Fibroblast of lung (primary cell): ENCODE data around the gene ORM2. TPM values are rescaled to one million over a fixed set of nuclear protein-coding genes. Genes with fewer than 3 reads are reported as not detected.
A peak's percentile ranks its signal among the peaks of the same experiment; 100 is the strongest.

ENCODE experiments used
- DNase-seq, 2 donors: peaks; one replicate each; pipeline versions ENCODE4 v3.0.0 to v3.0.0-alpha.2; 2010; ENCODE audit warnings: low read depth in 2 of 2
- H2AFZ ChIP-seq: 2 replicates; pipeline ENCODE4 v1.5.1; 2012; ENCODE audit warnings: low read length, control low read depth, inconsistent platforms
- H3K27ac ChIP-seq: 2 replicates; pipeline ENCODE4 v1.5.1; 2011; ENCODE audit warnings: low read length, control low read depth; ENCODE audit not compliant: insufficient read depth
- H3K27me3 ChIP-seq: 2 replicates; pipeline ENCODE4 v1.5.1; 2011; ENCODE audit warnings: mild to moderate bottlenecking, low read length; ENCODE audit not compliant: control insufficient read depth, insufficient read depth
- H3K36me3 ChIP-seq: 2 replicates; pipeline ENCODE4 v1.5.1; 2011; ENCODE audit warnings: low read length; ENCODE audit not compliant: control insufficient read depth, insufficient read depth
- H3K4me1 ChIP-seq: 2 replicates; pipeline ENCODE4 v1.5.1; 2011; ENCODE audit warnings: low read length; ENCODE audit not compliant: control insufficient read depth, insufficient read depth; ENCODE audit errors: extremely low read depth
- H3K4me2 ChIP-seq: 2 replicates; pipeline ENCODE4 v1.5.1; 2011; ENCODE audit warnings: low read length, control low read depth; ENCODE audit not compliant: insufficient read depth; ENCODE audit errors: extremely low read depth
- H3K4me3 ChIP-seq, 4 experiments: fragments of 200-600 bp in 1 of 4; sonication (generic) in 1 of 4; replicated peaks in 1 of 4; 2 replicates each; pipeline ENCODE4 v1.5.1; 2011 to 2016; ENCODE audit warnings: low read length in 4 of 4, low read depth in 3 of 4, mild to moderate bottlenecking in 3 of 4, control low read depth in 2 of 4, inconsistent platforms in 1 of 4, mixed read lengths in 1 of 4; ENCODE audit not compliant: insufficient read depth in 1 of 4; ENCODE audit errors: control extremely low read depth in 1 of 4
- H3K79me2 ChIP-seq: 2 replicates; pipeline ENCODE4 v1.5.1; 2012; ENCODE audit warnings: mild to moderate bottlenecking, low read length, inconsistent platforms; ENCODE audit not compliant: control insufficient read depth, insufficient read depth
- H3K9ac ChIP-seq: 2 replicates; pipeline ENCODE4 v1.5.1; 2011; ENCODE audit warnings: mild to moderate bottlenecking, low read length, control low read depth; ENCODE audit not compliant: insufficient read depth
- H3K9me3 ChIP-seq: 2 replicates; pipeline ENCODE4 v1.5.1; 2012; ENCODE audit warnings: low read depth, low read length; ENCODE audit not compliant: control insufficient read depth, insufficient read depth
- H4K20me1 ChIP-seq: 2 replicates; pipeline ENCODE4 v1.5.1; 2011; ENCODE audit warnings: low read length; ENCODE audit not compliant: control insufficient read depth, insufficient read depth; ENCODE audit errors: extremely low read depth
- EZH2 ChIP-seq: IDR thresholded peaks from 2 replicates; pipeline ENCODE4 v1.5.1; 2012; ENCODE audit warnings: low read length, control low read depth, mild to moderate bottlenecking; ENCODE audit errors: missing control alignments
- polyA plus RNA-seq, 2 donors: library from polyadenylated mRNA; depleted of rRNA in 1 of 2; stranded (reverse) in 1 of 2; unstranded in 1 of 2; fragments of >200 nt; gene quantifications; 2 replicates each; pipeline ENCODE4 v1.2.1, GENCODE V29; 2011 to 2012; ENCODE audit warnings: missing spikeins in 1 of 2
- total RNA-seq: library from RNA; depleted of rRNA; stranded (reverse); fragments of >200 nt; gene quantifications from 2 replicates; pipeline ENCODE4 v1.2.1, GENCODE V29; 2014
- TF ChIP-seq, protein P1 (sequence below), 2 donors: IDR thresholded peaks in 1 of 2; conservative IDR thresholded peaks in 1 of 2; 1 replicate in 1 of 2; 2 replicates in 1 of 2; pipeline ENCODE4 v1.5.1; 2011 to 2012; ENCODE audit warnings: low read length in 2 of 2, control low read depth in 1 of 2, inconsistent platforms in 1 of 2, low read depth in 1 of 2, mild to moderate bottlenecking in 1 of 2

The ORM2 gene
- total and polyA plus RNA-seq, 2 donors (not counting 1 experiment from before 2014, with no cell fraction given), result not detected

DNA sequence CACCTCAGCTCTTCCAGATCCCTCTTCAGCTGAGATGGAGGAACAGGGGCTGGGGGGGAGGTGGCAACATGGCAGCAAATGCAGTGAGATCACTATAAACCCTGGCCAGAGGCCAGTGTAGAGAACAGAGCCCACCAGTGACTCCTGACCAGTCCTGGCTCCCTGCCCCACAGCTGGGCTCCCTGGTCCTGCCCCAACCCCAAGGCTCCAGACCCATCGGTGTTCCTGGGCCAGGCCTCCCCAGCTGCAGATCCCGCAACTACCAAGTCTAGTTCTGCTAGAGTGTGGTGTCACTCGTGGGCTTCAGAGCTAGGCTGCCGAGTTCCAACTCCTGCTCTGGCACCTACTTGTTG, 41.3 kb downstream of the ORM2 start:
- Histone ChIP-seq H2AFZ (no peak overlapping the region), H3K79me2 (no peaks in the 10 kb centered on the region), H3K4me3 (no peak overlapping the region), H4K20me1 (no peaks in the 10 kb centered on the region), H3K4me2 (no peak overlapping the region), H3K27me3 (no peaks in the 10 kb centered on the region), H3K27ac (no peak overlapping the region), H3K4me1 (peaks cover 14% of the 10 kb centered on the region), H3K9ac (no peak overlapping the region), H3K36me3 (peaks cover 8% of the 10 kb centered on the region), H3K9me3 (no peaks in the 10 kb centered on the region)
- no peak for TF ChIP-seq EZH2
- TF ChIP-seq, protein P1, sequence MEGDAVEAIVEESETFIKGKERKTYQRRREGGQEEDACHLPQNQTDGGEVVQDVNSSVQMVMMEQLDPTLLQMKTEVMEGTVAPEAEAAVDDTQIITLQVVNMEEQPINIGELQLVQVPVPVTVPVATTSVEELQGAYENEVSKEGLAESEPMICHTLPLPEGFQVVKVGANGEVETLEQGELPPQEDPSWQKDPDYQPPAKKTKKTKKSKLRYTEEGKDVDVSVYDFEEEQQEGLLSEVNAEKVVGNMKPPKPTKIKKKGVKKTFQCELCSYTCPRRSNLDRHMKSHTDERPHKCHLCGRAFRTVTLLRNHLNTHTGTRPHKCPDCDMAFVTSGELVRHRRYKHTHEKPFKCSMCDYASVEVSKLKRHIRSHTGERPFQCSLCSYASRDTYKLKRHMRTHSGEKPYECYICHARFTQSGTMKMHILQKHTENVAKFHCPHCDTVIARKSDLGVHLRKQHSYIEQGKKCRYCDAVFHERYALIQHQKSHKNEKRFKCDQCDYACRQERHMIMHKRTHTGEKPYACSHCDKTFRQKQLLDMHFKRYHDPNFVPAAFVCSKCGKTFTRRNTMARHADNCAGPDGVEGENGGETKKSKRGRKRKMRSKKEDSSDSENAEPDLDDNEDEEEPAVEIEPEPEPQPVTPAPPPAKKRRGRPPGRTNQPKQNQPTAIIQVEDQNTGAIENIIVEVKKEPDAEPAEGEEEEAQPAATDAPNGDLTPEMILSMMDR (conservative IDR thresholded peaks at IDR 0.05 in 1 of 2, IDR thresholded peaks at IDR 0.05 in 1 of 2; ENCODE audit: low read depth in 1 of 2, low read length in 2 of 2), result no peak
- no peak for DNase-seq

DNA sequence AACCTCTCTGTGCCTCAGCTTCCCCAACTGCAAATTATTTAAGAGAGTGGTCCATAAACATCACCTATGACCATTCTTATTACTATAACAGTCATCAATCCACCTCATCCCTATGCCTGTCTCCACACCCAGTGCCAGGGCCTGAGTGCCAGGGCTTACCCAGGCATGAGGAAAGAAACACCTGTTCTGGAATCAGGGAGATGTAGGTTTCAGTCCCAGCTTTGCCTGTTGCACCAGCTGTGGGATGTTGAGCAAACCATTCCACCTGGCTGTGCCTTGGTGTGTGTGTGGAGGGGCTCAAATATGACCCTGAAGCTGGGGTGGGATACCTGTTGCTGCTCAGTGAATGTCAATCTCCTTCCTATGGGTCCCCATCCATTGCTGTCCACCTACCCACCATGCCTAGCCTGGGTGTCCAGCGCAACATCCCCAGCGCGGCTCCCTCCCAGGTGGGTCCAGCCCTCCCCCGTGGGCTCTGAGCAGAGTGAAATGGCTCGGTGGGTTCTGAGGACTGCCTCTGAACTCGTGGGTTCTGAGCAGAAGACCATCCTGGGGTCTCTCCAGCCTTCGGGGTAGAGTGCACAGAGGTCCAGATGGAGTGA, 41.8 kb downstream of the ORM2 start:
- peaks cover 14% of the 10 kb centered on the region for H3K4me1 ChIP-seq
- no peak overlapping the region for H2AFZ ChIP-seq
- no peak overlapping the region for H3K4me2 ChIP-seq
- no peaks in the 10 kb centered on the region for H3K27me3 ChIP-seq
- H3K9ac ChIP-seq, result no peak overlapping the region
- H3K4me3 ChIP-seq, result no peak overlapping the region
- no peak for TF ChIP-seq EZH2
- TF ChIP-seq, protein P1 (conservative IDR thresholded peaks at IDR 0.05 in 1 of 2, IDR thresholded peaks at IDR 0.05 in 1 of 2; ENCODE audit: low read depth in 1 of 2, low read length in 2 of 2), result no peak
- no peak overlapping the region for H3K27ac ChIP-seq
- no peaks in the 10 kb centered on the region for H4K20me1 ChIP-seq
- peaks cover 8% of the 10 kb centered on the region for H3K36me3 ChIP-seq
- H3K79me2 ChIP-seq, result no peaks in the 10 kb centered on the region
- no peaks in the 10 kb centered on the region for H3K9me3 ChIP-seq
- no peak for DNase-seq

DNA sequence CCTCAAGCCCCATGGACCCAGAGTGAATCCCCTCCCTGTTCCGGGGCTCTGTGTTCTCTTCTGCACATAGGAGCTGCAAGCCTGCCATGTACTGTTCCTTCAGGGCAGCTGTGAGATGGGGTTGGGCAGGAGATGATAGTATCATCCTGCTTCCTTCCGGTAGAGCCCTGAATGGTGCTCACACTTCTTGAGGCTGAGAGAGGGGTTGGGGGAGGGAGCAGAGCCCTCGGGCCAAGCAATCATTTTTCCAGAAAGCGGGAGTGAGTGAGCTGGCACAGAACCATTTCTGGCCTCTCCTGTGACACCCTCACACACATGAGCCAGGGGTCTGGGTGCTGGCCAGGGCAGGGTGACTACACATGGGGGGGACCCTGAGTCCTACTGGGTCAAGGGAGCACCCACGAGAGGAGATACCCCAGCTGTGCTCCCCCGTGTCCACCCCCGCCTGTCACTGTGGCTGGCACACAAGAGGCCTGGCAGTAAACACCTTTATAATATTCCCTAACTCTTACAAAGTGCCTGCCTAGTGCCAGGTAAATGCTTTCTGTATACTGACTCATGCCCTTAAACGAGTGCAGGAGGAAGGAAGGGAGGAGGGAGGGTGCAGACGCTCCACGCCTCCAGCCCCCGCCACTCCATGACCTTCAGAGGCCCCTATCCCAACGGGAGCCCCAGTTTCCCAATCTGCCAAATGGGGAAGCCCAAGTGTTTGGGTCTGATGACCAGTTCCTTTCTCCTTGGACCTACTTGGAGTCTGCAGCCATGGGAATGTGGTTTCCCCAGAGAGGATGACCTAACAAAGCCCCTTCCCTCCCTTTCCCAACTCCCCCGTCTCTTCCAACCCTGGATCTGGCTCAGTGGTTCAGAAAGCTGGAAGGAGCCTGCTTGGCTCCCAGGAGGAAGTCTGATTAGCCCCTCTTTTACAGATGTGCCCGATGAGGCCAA, 42.6 kb downstream of the ORM2 start:
- Histone ChIP-seq H4K20me1 (no peaks in the 10 kb centered on the region), H2AFZ (no peak overlapping the region), H3K4me3 (no peak overlapping the region), H3K9me3 (no peaks in the 10 kb centered on the region), H3K36me3 (peaks cover 10% of the 10 kb centered on the region), H3K27ac (no peak overlapping the region), H3K4me2 (no peak overlapping the region), H3K27me3 (no peaks in the 10 kb centered on the region), H3K4me1 (peaks cover 11% of the 10 kb centered on the region), H3K9ac (no peak overlapping the region), H3K79me2 (no peaks in the 10 kb centered on the region)
- TF ChIP-seq, protein P1 (conservative IDR thresholded peaks at IDR 0.05 in 1 of 2, IDR thresholded peaks at IDR 0.05 in 1 of 2; ENCODE audit: low read depth in 1 of 2, low read length in 2 of 2), result no peak
- DNase-seq, result peak in 1 of 2 donors; percentile 39
